ENCODE data around the gene CRB3.
"Not testable (repeated sequence)": the region's sequence is repeated elsewhere in the genome, so short reads cannot be mapped to it uniquely, and the experiment has no call there.

The CRB3 gene

GRCh38 chr19:6491802-6492592 is 27.9 kb downstream of the CRB3 start:
- no peak for DNase-seq (ENCODE audit: low spot score)

- DNase-seq (ENCODE audit: low spot score), result no peak
These were observed 30.5 kb downstream of the CRB3 start for GRCh38 chr19:6494438-6495036.

GRCh38 chr19:6495947-6496346 is 31.9 kb downstream of the CRB3 start:
- DNase-seq (ENCODE audit: low spot score), result no peak

GRCh38 chr19:6498294-6499036 is 34.4 kb downstream of the CRB3 start:
- DNase-seq (ENCODE audit: low spot score), result no peak

GRCh38 chr19:6499052-6499790 is 35.1 kb downstream of the CRB3 start:
- no peak for DNase-seq (ENCODE audit: low spot score)

- DNase-seq (ENCODE audit: low spot score), result no peak
These were observed 37.0 kb downstream of the CRB3 start for GRCh38 chr19:6500837-6501739.

- DNase-seq (ENCODE audit: low spot score), result peak; percentile 60
These were observed 37.9 kb downstream of the CRB3 start, which contains the start of gene TUBB4A for GRCh38 chr19:6501740-6502648. TUBB4A (minus strand) TSS chr19:6502309; CDS start chr19:6502212, 97 bp downstream.

- DNase-seq (ENCODE audit: low spot score), result no peak
These were observed 39.5 kb downstream of the CRB3 start for GRCh38 chr19:6503407-6504201.

GRCh38 chr19:6508028-6508771 is 44.1 kb downstream of the CRB3 start:
- not testable (repeated sequence) for DNase-seq (ENCODE audit: low spot score)

- no peak for DNase-seq (ENCODE audit: low spot score)
These were observed 45.3 kb downstream of the CRB3 start for GRCh38 chr19:6509118-6509971.

- DNase-seq (ENCODE audit: low spot score), result no peak
These were observed 46.5 kb downstream of the CRB3 start for GRCh38 chr19:6510618-6511017.

GRCh38 chr19:6514089-6514488 is 50.0 kb downstream of the CRB3 start:
- no peak for DNase-seq (ENCODE audit: low spot score)

GRCh38 chr19:6514926-6515544 is 51.0 kb downstream of the CRB3 start:
- no peak for DNase-seq (ENCODE audit: low spot score)

- DNase-seq (ENCODE audit: low spot score), result peak; percentile 94
These were observed 52.1 kb downstream of the CRB3 start for GRCh38 chr19:6516018-6516658.

All from ecto neural progenitor cell (in vitro differentiated cells).